ENCODE results near the gene RITA1. TPM values are rescaled to one million over a fixed set of nuclear protein-coding genes. Genes with fewer than 3 reads are reported as not detected.
A peak's percentile ranks its signal among the peaks of the same experiment; 100 is the strongest.
"Not testable (repeated sequence)": the region's sequence is repeated elsewhere in the genome, so short reads cannot be mapped to it uniquely, and the experiment has no call there.

Gene RITA1
- total and polyA plus RNA-seq, 10 of the 15 experiments (the other 5 are each of a cell fraction or from before 2014, with no cell fraction given), result 2.3 to 39.9 (median 24.8) TPM

DNA sequence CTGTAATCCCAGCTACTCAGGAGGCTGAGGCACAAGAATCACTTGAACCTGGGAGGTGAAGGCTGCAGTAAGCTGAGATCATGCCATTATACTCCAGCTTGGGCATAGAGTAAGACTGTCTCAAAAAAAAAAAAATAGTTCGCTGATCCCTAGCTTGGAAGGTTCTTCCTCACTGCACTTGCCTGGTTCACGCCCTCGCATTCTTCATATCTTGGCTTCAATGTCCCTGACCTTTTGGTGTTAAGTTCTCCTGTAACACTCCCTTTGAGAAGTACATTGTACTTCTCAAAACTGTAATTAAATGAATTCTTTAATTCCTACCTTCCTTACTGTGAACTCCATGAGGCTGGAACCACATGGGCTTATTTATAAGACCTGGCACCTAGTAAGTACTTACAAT lies 19.3 kb downstream of the RITA1 start:
- intact Hi-C loops (cut with micrococcal nuclease; ENCODE audit: unreplicated experiment) (no loop called here), in situ Hi-C loops (cut with MboI) (loop anchor here (25.0 kb wide), 1 partner anchor 1768 kb away; no protein-coding TSS in a partner anchor)
- RAD21 ChIA-PET (ENCODE audit: unreplicated experiment), result interaction anchor here (0.6 to 3.3 kb wide), 11 partner anchors 12 to 220 kb away, joined by 3 to 33 read pairs (median 5); partner anchors contain the start of gene TPCN1
- H3K79me2 ChIP-seq (ENCODE audit: control insufficient read depth, insufficient read depth, low read length), result no peaks in the 10 kb centered on the region
- CTCF ChIA-PET, result interaction anchor here (0.7 to 3.5 kb wide), 13 partner anchors 10 to 221 kb away, joined by 3 to 15 read pairs (median 3); partner anchors contain the start of genes DDX54, RITA1 and SDSL
- DNase-seq (ENCODE audit: low read depth, low spot score) (no peak), ATAC-seq (no peak), FAIRE-seq (no peak)
- 100% methylated on average over 3 of the region's 3 CpGs for WGBS (ENCODE audit: insufficient coverage, insufficient replicate concordance, low lambda C conversion rate, missing lambda C conversion rate)
- SMC1A ChIA-PET (ENCODE audit: uncharacterized antibody, unreplicated experiment), result interaction anchor here (0.5 to 6.1 kb wide), 11 partner anchors 9 to 107 kb away, joined by 3 to 50 read pairs (median 5); partner anchors contain the start of gene TPCN1
- H3K4me2 ChIP-seq (ENCODE audit: control insufficient read depth, insufficient read depth), result no peak overlapping the region
- no peaks in the 10 kb centered on the region for H3K9me3 ChIP-seq (replicated peaks; ENCODE audit: control insufficient read depth, insufficient read depth, low read length)
- H2AFZ ChIP-seq (ENCODE audit: control insufficient read depth, low read depth, low read length), result no peak overlapping the region
- peaks cover 41% of the 10 kb centered on the region for H3K4me1 ChIP-seq (ENCODE audit: control insufficient read depth, insufficient read depth, low read length)
- 0 out of 2 replicates have a peak, but pooled peaks have one; percentile 5 for TF ChIP-seq IKZF1 (conservative IDR thresholded peaks at IDR 0.05)
- TF ChIP-seq IKZF2 (IDR thresholded peaks at IDR 0.05), result 0 out of 4 replicates have a peak, but pooled peaks of 1 of the 2 experiments have one; percentile 4
- no peak for TF ChIP-seq CREM (IDR thresholded peaks at IDR 0.05; ENCODE audit: low read depth)
- 0 out of 4 replicates have a peak, but pooled peaks of 1 of the 2 experiments have one; percentile 2 for TF ChIP-seq BHLHE40 (IDR thresholded peaks at IDR 0.05; ENCODE audit: borderline replicate concordance in 1 of 2, low read depth in 2 of 2, low read length in 1 of 2)
- peak overlapping the region; percentile 27; the same call in 1 of the 2 replicates for H3K27ac ChIP-seq (ENCODE audit: control insufficient read depth, insufficient read depth)
- POLR2A ChIA-PET, result interaction anchor here (0.6 to 3.4 kb wide), 11 partner anchors 10 to 121 kb away, joined by 3 to 30 read pairs (median 3); partner anchors contain the start of gene TPCN1
- no TSS peak for BruUV-seq (replicated peaks)
- H3K36me3 ChIP-seq (ENCODE audit: control insufficient read depth in 2 of 2, insufficient read depth in 2 of 2, low read length in 1 of 2), result no peaks in the 10 kb centered on the region
- H4K20me1 ChIP-seq (ENCODE audit: control insufficient read depth, insufficient read depth), result no peaks in the 10 kb centered on the region
- no peaks in the 10 kb centered on the region for H3K27me3 ChIP-seq (replicated peaks in 1 of 2; ENCODE audit: control insufficient read depth in 2 of 2, insufficient read depth in 2 of 2, low read length in 1 of 2)
- H3K4me3 ChIP-seq, result no peak overlapping the region
- no peak overlapping the region for H3K9ac ChIP-seq (ENCODE audit: control insufficient read depth, insufficient read depth, low read length)

DNA sequence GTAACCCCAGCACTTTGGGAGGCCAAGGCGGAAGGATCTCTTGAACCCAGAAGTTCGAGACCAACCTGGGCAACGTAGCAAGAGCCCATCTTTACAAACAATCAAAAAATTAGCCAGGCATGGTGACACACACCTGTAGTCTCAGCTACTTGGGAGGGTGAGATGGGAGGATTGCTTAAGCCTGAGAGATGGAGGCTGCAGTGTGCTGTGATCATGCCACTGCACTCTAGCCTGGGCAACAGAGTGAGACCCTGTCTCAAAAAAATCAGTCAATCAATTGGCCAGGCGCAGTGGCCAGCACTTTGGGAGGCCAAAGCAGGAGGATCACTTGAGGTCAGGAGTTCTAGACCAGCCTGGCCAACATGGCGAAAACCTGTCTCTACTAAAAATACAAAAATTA lies 21.3 kb downstream of the RITA1 start:
- H3K4me1 ChIP-seq (ENCODE audit: control insufficient read depth, insufficient read depth, low read length), result peaks cover 54% of the 10 kb centered on the region
- H3K27me3 ChIP-seq (replicated peaks in 1 of 2; ENCODE audit: control insufficient read depth in 2 of 2, insufficient read depth in 2 of 2, low read length in 1 of 2); H3K27ac ChIP-seq (ENCODE audit: control insufficient read depth, insufficient read depth); intact Hi-C loops (cut with micrococcal nuclease; ENCODE audit: unreplicated experiment); H3K4me2 ChIP-seq (ENCODE audit: control insufficient read depth, insufficient read depth); CTCF ChIA-PET; H3K79me2 ChIP-seq (ENCODE audit: control insufficient read depth, insufficient read depth, low read length); H3K36me3 ChIP-seq (ENCODE audit: control insufficient read depth in 2 of 2, insufficient read depth in 2 of 2, low read length in 1 of 2); DNase-seq (ENCODE audit: low read depth, low spot score); BruUV-seq (replicated peaks); H3K9ac ChIP-seq (ENCODE audit: control insufficient read depth, insufficient read depth, low read length); FAIRE-seq; H2AFZ ChIP-seq (ENCODE audit: control insufficient read depth, low read depth, low read length); ATAC-seq; H4K20me1 ChIP-seq (ENCODE audit: control insufficient read depth, insufficient read depth); H3K9me3 ChIP-seq (replicated peaks; ENCODE audit: control insufficient read depth, insufficient read depth, low read length); H3K4me3 ChIP-seq: not testable (repeated sequence)
- POLR2A ChIA-PET, result interaction anchor here (5.9 to 7.2 kb wide), 2 partner anchors 15 to 24 kb away, joined by 67 to 108 read pairs; partner anchors contain the start of gene TPCN1
- WGBS (ENCODE audit: insufficient coverage, insufficient replicate concordance, low lambda C conversion rate, missing lambda C conversion rate), result 96% methylated on average over 5 of the region's 5 CpGs
- RAD21 ChIA-PET (ENCODE audit: unreplicated experiment), result interaction anchor here (0.6 to 5.4 kb wide), 8 partner anchors 11 to 30 kb away, joined by 3 to 51 read pairs (median 8); partner anchors contain the start of gene TPCN1
- in situ Hi-C loops (cut with MboI), result loop anchor here (25.0 kb wide), 1 partner anchor 1770 kb away; no protein-coding TSS in a partner anchor
- SMC1A ChIA-PET (ENCODE audit: uncharacterized antibody, unreplicated experiment), result interaction anchor here (0.6 to 11.1 kb wide), 3 partner anchors 16 to 218 kb away, joined by 3 to 237 read pairs (median 50); partner anchors contain the start of gene TPCN1
